Measurements from ENCODE around the gene PRKAA1.

Gene PRKAA1

DNA sequence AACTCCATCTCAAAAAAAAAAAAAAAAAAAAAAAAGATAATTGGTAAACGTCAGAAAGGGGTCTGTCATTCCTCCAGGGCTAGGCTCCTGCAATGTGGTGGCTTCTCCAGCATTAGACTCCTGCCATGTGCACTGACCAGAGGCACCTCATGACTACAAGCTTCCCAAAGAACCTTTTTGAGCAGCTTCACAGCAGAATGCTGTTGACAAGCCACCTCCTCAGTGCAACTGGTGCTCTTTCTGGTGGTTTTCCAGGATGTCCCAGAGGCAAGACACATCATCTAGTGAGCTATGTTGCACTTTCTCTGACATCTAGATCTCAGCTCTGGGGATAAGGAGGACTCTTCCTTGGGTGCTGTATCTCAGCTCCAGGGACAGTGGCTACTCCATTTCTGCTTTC lies 25.3 kb upstream of the PRKAA1 start:
- no peak for DNase-seq (ENCODE audit: low read depth, low spot score)
- TF ChIP-seq, protein P1, sequence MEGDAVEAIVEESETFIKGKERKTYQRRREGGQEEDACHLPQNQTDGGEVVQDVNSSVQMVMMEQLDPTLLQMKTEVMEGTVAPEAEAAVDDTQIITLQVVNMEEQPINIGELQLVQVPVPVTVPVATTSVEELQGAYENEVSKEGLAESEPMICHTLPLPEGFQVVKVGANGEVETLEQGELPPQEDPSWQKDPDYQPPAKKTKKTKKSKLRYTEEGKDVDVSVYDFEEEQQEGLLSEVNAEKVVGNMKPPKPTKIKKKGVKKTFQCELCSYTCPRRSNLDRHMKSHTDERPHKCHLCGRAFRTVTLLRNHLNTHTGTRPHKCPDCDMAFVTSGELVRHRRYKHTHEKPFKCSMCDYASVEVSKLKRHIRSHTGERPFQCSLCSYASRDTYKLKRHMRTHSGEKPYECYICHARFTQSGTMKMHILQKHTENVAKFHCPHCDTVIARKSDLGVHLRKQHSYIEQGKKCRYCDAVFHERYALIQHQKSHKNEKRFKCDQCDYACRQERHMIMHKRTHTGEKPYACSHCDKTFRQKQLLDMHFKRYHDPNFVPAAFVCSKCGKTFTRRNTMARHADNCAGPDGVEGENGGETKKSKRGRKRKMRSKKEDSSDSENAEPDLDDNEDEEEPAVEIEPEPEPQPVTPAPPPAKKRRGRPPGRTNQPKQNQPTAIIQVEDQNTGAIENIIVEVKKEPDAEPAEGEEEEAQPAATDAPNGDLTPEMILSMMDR (IDR thresholded peaks at IDR 0.05; ENCODE audit: low read depth, low read length) = no peak
- no peak overlapping the region for H3K4me3 ChIP-seq (ENCODE audit: low read depth, low read length)
- in situ Hi-C loops (cut with HindIII; ENCODE audit: low sequenced_read_pairs) = no loop called here

DNA sequence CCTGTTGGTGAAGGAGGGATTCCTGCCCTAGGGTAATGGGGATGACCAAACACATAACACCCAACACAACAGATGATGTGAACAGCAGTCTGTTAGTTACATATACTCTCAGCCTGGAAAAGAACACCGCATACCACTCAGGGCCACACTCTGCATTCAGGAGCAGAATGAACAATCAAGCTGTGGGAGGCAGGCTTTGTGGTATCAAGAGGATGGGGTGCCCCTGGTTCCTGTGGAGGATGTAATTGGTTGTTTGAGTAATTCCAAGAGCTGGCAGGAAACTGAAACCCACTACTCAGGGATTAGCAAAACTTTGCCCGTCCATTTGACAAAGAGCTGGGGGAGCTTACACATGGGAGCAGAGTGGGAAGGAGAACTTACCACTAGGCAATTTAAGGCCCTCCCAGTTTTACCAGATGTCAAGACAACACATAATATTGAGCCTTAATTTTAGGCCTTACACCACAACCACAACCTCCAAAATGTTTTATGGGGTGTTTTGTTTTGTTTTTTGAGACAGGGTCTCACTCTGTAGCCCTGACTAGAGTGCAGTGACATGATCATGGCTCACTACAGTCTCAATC lies 15.6 kb upstream of the PRKAA1 start:
- in situ Hi-C loops (cut with HindIII; ENCODE audit: low sequenced_read_pairs) = no loop called here
- no peak for DNase-seq (ENCODE audit: low read depth, low spot score)
- TF ChIP-seq, protein P1 (IDR thresholded peaks at IDR 0.05; ENCODE audit: low read depth, low read length) = no peak
- no peak overlapping the region for H3K4me3 ChIP-seq (ENCODE audit: low read depth, low read length)

DNA sequence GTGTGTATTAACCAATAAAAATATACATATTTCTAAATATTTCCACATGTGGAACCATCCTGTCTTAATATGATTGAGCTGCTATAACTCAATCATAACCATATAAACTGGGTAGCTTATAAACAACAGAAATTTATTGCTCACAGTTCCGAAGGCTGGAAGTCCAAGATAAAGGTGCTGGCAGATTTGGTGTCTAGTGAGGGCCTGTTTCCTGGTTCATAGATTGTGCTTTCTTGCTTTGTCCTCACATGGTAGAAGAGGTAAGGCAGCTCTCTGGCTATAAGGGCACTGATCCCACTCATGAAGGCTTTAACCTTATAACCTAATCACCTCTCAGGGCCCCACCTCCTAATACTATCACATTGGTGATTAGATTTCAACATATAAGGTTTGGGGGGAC lies 14.0 kb upstream of the PRKAA1 start:
- no peak for DNase-seq (ENCODE audit: low read depth, low spot score)
- TF ChIP-seq, protein P1 (IDR thresholded peaks at IDR 0.05; ENCODE audit: low read depth, low read length) = no peak
- in situ Hi-C loops (cut with HindIII; ENCODE audit: low sequenced_read_pairs) = no loop called here
- no peak overlapping the region for H3K4me3 ChIP-seq (ENCODE audit: low read depth, low read length)

GRCh38 chr5:40801771-40802562 lies 3.8 kb upstream of the PRKAA1 start:
- DNase-seq (ENCODE audit: low read depth, low spot score) = no peak
- TF ChIP-seq, protein P1 (IDR thresholded peaks at IDR 0.05; ENCODE audit: low read depth, low read length) = no peak
- in situ Hi-C loops (cut with HindIII; ENCODE audit: low sequenced_read_pairs) = no loop called here
- H3K4me3 ChIP-seq (ENCODE audit: low read depth, low read length) = no peak overlapping the region

DNA sequence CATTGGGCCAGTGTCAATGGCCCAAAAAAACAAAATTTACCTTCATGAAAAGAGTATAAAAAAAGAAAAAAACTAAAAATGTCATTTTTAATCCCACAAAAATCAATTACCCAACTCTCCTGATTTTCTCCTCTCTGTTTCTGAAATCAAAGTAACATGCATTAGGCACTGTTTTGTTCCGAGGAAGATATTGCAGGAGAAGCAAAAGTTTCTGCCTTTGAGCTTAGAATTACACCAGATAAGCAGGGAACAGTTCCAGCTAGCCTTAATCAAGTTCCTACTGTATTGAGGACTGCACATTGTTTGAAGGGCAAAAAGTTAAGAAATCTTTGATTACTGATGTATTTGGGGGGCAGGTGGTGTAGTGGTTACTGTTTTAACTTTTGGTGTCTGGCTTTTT lies 1.1 kb upstream of the PRKAA1 start:
- peak overlapping the region; percentile 84 for H3K4me3 ChIP-seq (ENCODE audit: low read depth, low read length)
- TF ChIP-seq, protein P1 (IDR thresholded peaks at IDR 0.05; ENCODE audit: low read depth, low read length) = no peak
- DNase-seq (ENCODE audit: low read depth, low spot score) = no peak
- in situ Hi-C loops (cut with HindIII; ENCODE audit: low sequenced_read_pairs) = no loop called here

DNA sequence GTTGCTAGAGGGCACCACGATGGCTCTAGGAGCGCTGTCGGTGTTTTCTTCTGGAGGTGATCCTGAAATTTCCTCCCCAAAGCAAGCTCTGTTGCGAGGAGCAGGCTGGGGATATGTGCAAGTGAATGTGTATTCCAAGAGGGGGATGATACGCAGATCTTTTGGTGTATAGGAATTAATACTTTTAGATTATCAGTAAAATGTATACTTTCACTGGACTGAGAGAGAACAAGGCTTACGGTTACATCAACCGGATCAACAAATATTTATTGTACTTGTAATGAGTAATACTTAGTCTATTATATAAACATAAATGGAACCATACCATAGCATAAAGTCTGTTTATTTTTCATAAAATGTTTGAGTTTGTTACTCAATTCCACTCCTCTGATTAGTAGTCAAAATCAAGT lies 632 bp upstream of the PRKAA1 start:
- TF ChIP-seq, protein P1 (IDR thresholded peaks at IDR 0.05; ENCODE audit: low read depth, low read length) = peak; percentile 22
- in situ Hi-C loops (cut with HindIII; ENCODE audit: low sequenced_read_pairs) = no loop called here
- H3K4me3 ChIP-seq (ENCODE audit: low read depth, low read length) = peak overlapping the region; percentile 84
- DNase-seq (ENCODE audit: low read depth, low spot score) = peak; percentile 78

Data from astrocyte of the spinal cord (primary cell).